ENCODE results near the gene CLPSL1.

Gene CLPSL1

GRCh38 chr6:35801148-35801547 lies 20.3 kb downstream of the CLPSL1 start:
- no peaks in the 10 kb centered on the region for H3K9me3 Mint-ChIP-seq
- H3K4me1 Mint-ChIP-seq = peaks cover 8% of the 10 kb centered on the region
- no peaks in the 10 kb centered on the region for H3K36me3 Mint-ChIP-seq
- H3K27me3 Mint-ChIP-seq = peaks cover 25% of the 10 kb centered on the region
- ATAC-seq = no peak
- H3K27ac Mint-ChIP-seq = no peak overlapping the region
- no peak overlapping the region for H3K4me3 Mint-ChIP-seq

GRCh38 chr6:35804996-35805736 lies 24.3 kb downstream of the CLPSL1 start, which contains the start of gene LHFPL5:
Gene LHFPL5, plus strand, starts transcription at chr6:35805352. Its CDS starts 319 bp downstream, at chr6:35805671.
- no peak within 1 kb of the TSS for H3K4me3 Mint-ChIP-seq
- H3K4me1 Mint-ChIP-seq = peaks cover 8% of the 10 kb centered on the region
- no peak for ATAC-seq
- no peaks in the 10 kb centered on the region for H3K36me3 Mint-ChIP-seq
- peaks cover 54% of the 10 kb centered on the region for H3K27me3 Mint-ChIP-seq
- H3K27ac Mint-ChIP-seq = no peak within 1 kb of the TSS
- no peaks in the 10 kb centered on the region for H3K9me3 Mint-ChIP-seq

- ATAC-seq = no peak
- H3K4me3 Mint-ChIP-seq = no peak overlapping the region
- no peaks in the 10 kb centered on the region for H3K9me3 Mint-ChIP-seq
- no peaks in the 10 kb centered on the region for H3K36me3 Mint-ChIP-seq
- H3K27ac Mint-ChIP-seq = no peak overlapping the region
- peaks cover 64% of the 10 kb centered on the region for H3K27me3 Mint-ChIP-seq
- peaks cover 8% of the 10 kb centered on the region for H3K4me1 Mint-ChIP-seq
These were observed 27.9 kb downstream of the CLPSL1 start for GRCh38 chr6:35808688-35809087.

- no peak overlapping the region for H3K4me3 Mint-ChIP-seq
- H3K9me3 Mint-ChIP-seq = no peaks in the 10 kb centered on the region
- no peak overlapping the region for H3K27ac Mint-ChIP-seq
- peaks cover 60% of the 10 kb centered on the region for H3K27me3 Mint-ChIP-seq
- H3K4me1 Mint-ChIP-seq = peaks cover 8% of the 10 kb centered on the region
- no peak for ATAC-seq
- H3K36me3 Mint-ChIP-seq = no peaks in the 10 kb centered on the region
These were observed 29.0 kb downstream of the CLPSL1 start for GRCh38 chr6:35809809-35810208.

GRCh38 chr6:35810971-35811698 lies 30.3 kb downstream of the CLPSL1 start:
- H3K4me1 Mint-ChIP-seq = no peaks in the 10 kb centered on the region
- no peak for ATAC-seq
- H3K4me3 Mint-ChIP-seq = no peak overlapping the region
- H3K27me3 Mint-ChIP-seq = peaks cover 46% of the 10 kb centered on the region
- H3K36me3 Mint-ChIP-seq = no peaks in the 10 kb centered on the region
- H3K27ac Mint-ChIP-seq = no peak overlapping the region
- H3K9me3 Mint-ChIP-seq = no peaks in the 10 kb centered on the region

- H3K27me3 Mint-ChIP-seq = peaks cover 41% of the 10 kb centered on the region
These were observed 30.8 kb downstream of the CLPSL1 start for GRCh38 chr6:35811699-35811995.

GRCh38 chr6:35817515-35817914 lies 36.7 kb downstream of the CLPSL1 start:
- ATAC-seq = no peak
- H3K4me3 Mint-ChIP-seq = no peak overlapping the region
- H3K36me3 Mint-ChIP-seq = no peaks in the 10 kb centered on the region
- H3K27me3 Mint-ChIP-seq = peaks cover 12% of the 10 kb centered on the region
- H3K27ac Mint-ChIP-seq = no peak overlapping the region
- H3K9me3 Mint-ChIP-seq = peaks cover 6% of the 10 kb centered on the region
- H3K4me1 Mint-ChIP-seq = no peaks in the 10 kb centered on the region

More at GRCh38 chr6:35811699-35811995, 30.8 kb downstream of the CLPSL1 start:
- H3K27ac Mint-ChIP-seq = no peak overlapping the region
- no peaks in the 10 kb centered on the region for H3K36me3 Mint-ChIP-seq
- no peak for ATAC-seq
- H3K9me3 Mint-ChIP-seq = no peaks in the 10 kb centered on the region
- H3K4me1 Mint-ChIP-seq = no peaks in the 10 kb centered on the region
- no peak overlapping the region for H3K4me3 Mint-ChIP-seq

GRCh38 chr6:35823601-35824000 lies 42.8 kb downstream of the CLPSL1 start:
- Mint-ChIP-seq H3K4me3 (no peak overlapping the region), H3K27ac (no peak overlapping the region), H3K9me3 (no peaks in the 10 kb centered on the region), H3K4me1 (no peaks in the 10 kb centered on the region), H3K27me3 (peaks cover 12% of the 10 kb centered on the region), H3K36me3 (no peaks in the 10 kb centered on the region)
- ATAC-seq = no peak

GRCh38 chr6:35824552-35825192 lies 43.9 kb downstream of the CLPSL1 start:
- H3K4me1 Mint-ChIP-seq = no peaks in the 10 kb centered on the region
- H3K4me3 Mint-ChIP-seq = no peak overlapping the region
- H3K36me3 Mint-ChIP-seq = no peaks in the 10 kb centered on the region
- peaks cover 1% of the 10 kb centered on the region for H3K27me3 Mint-ChIP-seq
- H3K27ac Mint-ChIP-seq = no peak overlapping the region
- no peaks in the 10 kb centered on the region for H3K9me3 Mint-ChIP-seq
- ATAC-seq = no peak

GRCh38 chr6:35829306-35829705 lies 48.5 kb downstream of the CLPSL1 start:
- no peaks in the 10 kb centered on the region for H3K9me3 Mint-ChIP-seq
- no peak overlapping the region for H3K27ac Mint-ChIP-seq
- peaks cover 15% of the 10 kb centered on the region for H3K36me3 Mint-ChIP-seq
- H3K4me1 Mint-ChIP-seq = no peaks in the 10 kb centered on the region
- ATAC-seq = no peak
- no peak overlapping the region for H3K4me3 Mint-ChIP-seq
- H3K27me3 Mint-ChIP-seq = no peaks in the 10 kb centered on the region

- Mint-ChIP-seq H3K27me3 (no peaks in the 10 kb centered on the region), H3K36me3 (peaks cover 30% of the 10 kb centered on the region), H3K9me3 (no peaks in the 10 kb centered on the region), H3K4me3 (no peak overlapping the region), H3K27ac (no peak overlapping the region), H3K4me1 (no peaks in the 10 kb centered on the region)
- no peak for ATAC-seq
These were observed 50.6 kb downstream of the CLPSL1 start for GRCh38 chr6:35831257-35832007.

- H3K36me3 Mint-ChIP-seq = peaks cover 37% of the 10 kb centered on the region
These were observed 52.7 kb downstream of the CLPSL1 start for GRCh38 chr6:35833536-35833935.

More at GRCh38 chr6:35833536-35833935, 52.7 kb downstream of the CLPSL1 start:
- Mint-ChIP-seq H3K4me3 (no peak overlapping the region), H3K4me1 (no peaks in the 10 kb centered on the region), H3K9me3 (no peaks in the 10 kb centered on the region), H3K27me3 (no peaks in the 10 kb centered on the region), H3K27ac (no peak overlapping the region)
- ATAC-seq = no peak

Data from stimulated activated memory B cell treated with anti-CD40 and anti-IgM and Interleukin-4, amounts not matched to agents 10 μg/mL and 1 μg/mL and 100 μg/mL, for 72 hours (primary cell).